ENCODE results near the gene SLC66A3. TPM values are rescaled to one million over a fixed set of nuclear protein-coding genes. Genes with fewer than 3 reads are reported as not detected.

The SLC66A3 gene
- total and polyA plus RNA-seq, 2 donors (not counting 3 experiments of a cell fraction or from before 2014, with no cell fraction given), result 14.3 to 31.4 TPM

- dilution Hi-C loops (cut with MboI; ENCODE audit: extremely low pct_ligation_motif_present, low sequenced_read_pairs) (no loop called here), intact Hi-C loops (cut with micrococcal nuclease) (no loop called here)
- no peaks in the 10 kb centered on the region for H3K36me3 ChIP-seq (ENCODE audit: control insufficient read depth in 2 of 2, extremely low read depth in 1 of 2, insufficient read depth in 2 of 2, low read length in 2 of 2)
- POLR2A ChIA-PET, result no interaction called here
- FAIRE-seq (no peak), DNase-seq (ENCODE audit: low read depth, low spot score) (no peak)
- H2AFZ ChIP-seq (ENCODE audit: low read depth, low read length), result no peak overlapping the region
- no peaks in the 10 kb centered on the region for H4K20me1 ChIP-seq (replicated peaks; ENCODE audit: control insufficient read depth, extremely low read depth, insufficient read depth, low read length)
- H3K9me3 ChIP-seq (replicated peaks; ENCODE audit: control insufficient read depth, insufficient read depth, low read length), result no peaks in the 10 kb centered on the region
- TF ChIP-seq EZH2 (IDR thresholded peaks at IDR 0.05; ENCODE audit: borderline replicate concordance, low read depth, low read length, severe bottlenecking), result no peak
- no peak for TF ChIP-seq GATA2 (IDR thresholded peaks at IDR 0.05; ENCODE audit: insufficient read depth, insufficient read length, low read depth, low read length)
- TF ChIP-seq FOS (IDR thresholded peaks at IDR 0.05; ENCODE audit: borderline replicate concordance, insufficient read depth, low read length), result no peak
- no peak for TF ChIP-seq JUN (IDR thresholded peaks at IDR 0.05; ENCODE audit: borderline replicate concordance, insufficient read depth, insufficient read length, low read depth)
- no peak for TF ChIP-seq MYC (IDR thresholded peaks at IDR 0.05; ENCODE audit: low read depth, low read length)
- TF ChIP-seq, protein P1, sequence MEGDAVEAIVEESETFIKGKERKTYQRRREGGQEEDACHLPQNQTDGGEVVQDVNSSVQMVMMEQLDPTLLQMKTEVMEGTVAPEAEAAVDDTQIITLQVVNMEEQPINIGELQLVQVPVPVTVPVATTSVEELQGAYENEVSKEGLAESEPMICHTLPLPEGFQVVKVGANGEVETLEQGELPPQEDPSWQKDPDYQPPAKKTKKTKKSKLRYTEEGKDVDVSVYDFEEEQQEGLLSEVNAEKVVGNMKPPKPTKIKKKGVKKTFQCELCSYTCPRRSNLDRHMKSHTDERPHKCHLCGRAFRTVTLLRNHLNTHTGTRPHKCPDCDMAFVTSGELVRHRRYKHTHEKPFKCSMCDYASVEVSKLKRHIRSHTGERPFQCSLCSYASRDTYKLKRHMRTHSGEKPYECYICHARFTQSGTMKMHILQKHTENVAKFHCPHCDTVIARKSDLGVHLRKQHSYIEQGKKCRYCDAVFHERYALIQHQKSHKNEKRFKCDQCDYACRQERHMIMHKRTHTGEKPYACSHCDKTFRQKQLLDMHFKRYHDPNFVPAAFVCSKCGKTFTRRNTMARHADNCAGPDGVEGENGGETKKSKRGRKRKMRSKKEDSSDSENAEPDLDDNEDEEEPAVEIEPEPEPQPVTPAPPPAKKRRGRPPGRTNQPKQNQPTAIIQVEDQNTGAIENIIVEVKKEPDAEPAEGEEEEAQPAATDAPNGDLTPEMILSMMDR (IDR thresholded peaks at IDR 0.05; ENCODE audit: extremely low read depth in 1 of 2, insufficient read depth in 1 of 2, low read depth in 1 of 2, low read length in 2 of 2), result no peak
- TF ChIP-seq POLR2AphosphoS5 (IDR thresholded peaks at IDR 0.05; ENCODE audit: insufficient read depth, low read depth, low read length), result no peak
- no peak for TF ChIP-seq POLR2A (IDR thresholded peaks at IDR 0.05; ENCODE audit: low read depth, low read length)
- TF ChIP-seq MAX (IDR thresholded peaks at IDR 0.05; ENCODE audit: insufficient read depth, insufficient read length), result no peak
- H3K9ac ChIP-seq (replicated peaks; ENCODE audit: extremely low read depth, insufficient read depth, low read length), result no peak overlapping the region
- H3K4me3 ChIP-seq (replicated peaks in 1 of 3; ENCODE audit: insufficient read depth in 1 of 3, low read depth in 1 of 3, low read length in 3 of 3), result no peak overlapping the region
- H3K4me1 ChIP-seq (ENCODE audit: control insufficient read depth, extremely low read depth, insufficient read depth, low read length), result no peaks in the 10 kb centered on the region
- H3K79me2 ChIP-seq (ENCODE audit: control insufficient read depth, insufficient read depth, low read length), result no peaks in the 10 kb centered on the region
- H3K27ac ChIP-seq (ENCODE audit: insufficient read depth, low read depth, low read length), result no peak overlapping the region
- H3K9me1 ChIP-seq (replicated peaks; ENCODE audit: control insufficient read depth, extremely low read depth, insufficient read depth, low read length), result no peaks in the 10 kb centered on the region
- no peak overlapping the region for H3K4me2 ChIP-seq (ENCODE audit: insufficient read depth, low read length)
- BruUV-seq (replicated peaks), result no TSS peak
- CTCF ChIA-PET, result interaction anchor here (1.9 kb wide), 1 partner anchor 14 kb away, joined by 6 read pairs; no protein-coding TSS in a partner anchor
- H3K27me3 ChIP-seq (ENCODE audit: control insufficient read depth in 2 of 2, insufficient read depth in 2 of 2, low read length in 2 of 2), result peaks cover 4 to 5% of the 10 kb centered on the region in 2 experiments
Observed at GRCh38 chr2:11146076-11146475, 9.2 kb upstream of the SLC66A3 start.
